Ovary (tissue), 9 donors: ENCODE data around the gene GSG1L. TPM values are rescaled to one million over a fixed set of nuclear protein-coding genes. Genes with fewer than 3 reads are reported as not detected.

Source experiments
- DNase-seq, 5 donors: peaks; one replicate each; pipeline ENCODE4 v3.0.0-alpha.2; 2019 to 2020
- H3K27ac ChIP-seq, 2 donors: fragments of 200-600 bp; one replicate each; pipeline versions ENCODE4 v1.5.1 to v1.8.0; 2019 to 2022
- H3K27me3 ChIP-seq: fragments of 200-600 bp; one replicate; pipeline ENCODE4 v1.8.0; 2022
- H3K36me3 ChIP-seq: fragments of 200-600 bp; sonication (generic); one replicate; pipeline ENCODE4 v1.5.1; 2019
- H3K4me1 ChIP-seq: one replicate; pipeline ENCODE4 v1.8.1; 2013; ENCODE audit warnings: mild to moderate bottlenecking, moderate library complexity; ENCODE audit not compliant: insufficient read depth
- H3K4me3 ChIP-seq: fragments of 200-600 bp; sonication (generic); one replicate; pipeline ENCODE4 v1.5.1; 2017
- H3K9me3 ChIP-seq, 2 donors: fragments of 200-600 bp in 1 of 2; sonication (generic) in 1 of 2; one replicate each; pipeline versions ENCODE4 v1.5.1 to v1.8.1; 2013 to 2019; ENCODE audit warnings: mild to moderate bottlenecking in 1 of 2, moderate library complexity in 1 of 2
- CTCF ChIP-seq, 3 donors: fragments of 450-650 bp in 2 of 3; fragments of 200-600 bp in 1 of 3; IDR thresholded peaks; one replicate each; pipeline versions ENCODE4 v1.5.1 to v1.8.0; 2016 to 2022; ENCODE audit warnings: antibody characterized with exemption in 3 of 3, mild to moderate bottlenecking in 1 of 3
- EP300 ChIP-seq: sonication (generic); formaldehyde crosslinking; IDR thresholded peaks from one replicate; pipeline ENCODE4 v1.6.1; 2017; ENCODE audit warnings: antibody characterized with exemption
- POLR2A ChIP-seq: fragments of 450-650 bp; IDR thresholded peaks from one replicate; pipeline ENCODE4 v1.6.1; 2017; ENCODE audit warnings: antibody characterized with exemption, mild to moderate bottlenecking, moderate library complexity
- WGBS, 3 donors: extraction: QIAGEN DNeasy Blood & Tissue Kit in 1 of 3; methylation state at CpG; one replicate each; pipeline versions ENCODE4 v1.1.5 to v1.1.7; 2013 to 2017; 5-methylcytosine and 5-hydroxymethylcytosine counted together
- intact Hi-C, 4 donors: fragments of 100-400 bp; cut with DNase I; formaldehyde crosslinking; loops; one replicate each; pipeline versions ENCODE4 v1.11.0 to v1.15.1; 2022 to 2023
- polyA plus RNA-seq, 2 donors: library from polyadenylated mRNA; stranded (reverse); fragments of 200-250 nt in 1 of 2; fragments of 350-450 nt in 1 of 2; fragmentation: Illumina TruSeq in 1 of 2; extraction: RNeasy Lipid Tissue Mini Kit (QIAGEN cat#74804) in 1 of 2; gene quantifications; one replicate each; pipeline ENCODE4 v1.2.3, GENCODE V29; 2013 to 2014
- total RNA-seq, 7 donors: library from RNA; depleted of rRNA in 2 of 7; stranded (reverse); fragments of >200 nt in 2 of 7; fragmentation: NEBNext Ultra II Directional in 3 of 7; extraction: Animal tissue kit (Norgen Biotek cat#: 25700) in 3 of 7; gene quantifications; one replicate each; pipeline versions ENCODE4 v1.1.0 to v1.2.4, GENCODE V29; 2016 to 2023
- donor health status: DM: no; HTN: no; CAD: no; lungs with moderate emphysema.
- donor health status: DM: no; HTN: no; CAD: no.
- donor health status: Bipolar disorder and iron deficiency.
- donor health status: DM: yes; HTN: yes; CAD: no.
- donor health status: DM: no; HTN: no; CAD: no.
- donor health status: DM: yes; HTN: yes; CAD: no.

GSG1L gene
- total and polyA plus RNA-seq, 9 donors: 0.30 to 1.1 (median 0.46) TPM; not detected in 4

GRCh38 chr16:27769561-27770255 lies 293.8 kb downstream of the GSG1L start:
- TF ChIP-seq POLR2A: no peak
- TF ChIP-seq CTCF (IDR thresholded peaks at IDR 0.05): no peak
- no peak for TF ChIP-seq EP300
- H3K4me3 ChIP-seq: no peak overlapping the region
- WGBS, 3 donors: 82 to 88% (median 83%) methylated on average over 27 of the region's 27 CpGs
- no peak overlapping the region for H3K27ac ChIP-seq
- no peaks in the 10 kb centered on the region for H3K9me3 ChIP-seq
- H3K36me3 ChIP-seq: no peaks in the 10 kb centered on the region
- H3K4me1 ChIP-seq: no peaks in the 10 kb centered on the region
- intact Hi-C loops: loop anchor here in 2 of 4 donors (10.0 kb wide), 2 partner anchors 55 to 65 kb away; no protein-coding TSS in a partner anchor
- no peaks in the 10 kb centered on the region for H3K27me3 ChIP-seq
- DNase-seq: no peak

GRCh38 chr16:27768651-27769272 lies 294.8 kb downstream of the GSG1L start:
- H3K9me3 ChIP-seq: no peaks in the 10 kb centered on the region
- H3K36me3 ChIP-seq: no peaks in the 10 kb centered on the region
- TF ChIP-seq POLR2A (no peak), EP300 (no peak), CTCF (IDR thresholded peaks at IDR 0.05) (no peak)
- intact Hi-C loops: loop anchor here in 1 of 4 donors (10.0 kb wide), 1 partner anchor 64 kb away; no protein-coding TSS in a partner anchor
- no peak overlapping the region for H3K4me3 ChIP-seq
- WGBS, 3 donors: 83 to 85% (median 85%) methylated on average over 8 of the region's 8 CpGs
- H3K27ac ChIP-seq: no peak overlapping the region
- H3K27me3 ChIP-seq: no peaks in the 10 kb centered on the region
- no peaks in the 10 kb centered on the region for H3K4me1 ChIP-seq
- DNase-seq: no peak

- WGBS, 3 donors: 88 to 95% (median 92%) methylated on average over 5 of the region's 5 CpGs
- Histone ChIP-seq H3K27me3 (no peaks in the 10 kb centered on the region), H3K4me1 (no peaks in the 10 kb centered on the region), H3K4me3 (no peak overlapping the region), H3K9me3 (no peaks in the 10 kb centered on the region), H3K36me3 (no peaks in the 10 kb centered on the region), H3K27ac (no peak overlapping the region)
- TF ChIP-seq EP300 (no peak), CTCF (IDR thresholded peaks at IDR 0.05) (no peak), POLR2A (no peak)
- intact Hi-C loops: loop anchor here in 1 of 4 donors (10.0 kb wide), 1 partner anchor 63 kb away; no protein-coding TSS in a partner anchor
- no peak for DNase-seq
These were observed 295.4 kb downstream of the GSG1L start for GRCh38 chr16:27767971-27768591.

DNA sequence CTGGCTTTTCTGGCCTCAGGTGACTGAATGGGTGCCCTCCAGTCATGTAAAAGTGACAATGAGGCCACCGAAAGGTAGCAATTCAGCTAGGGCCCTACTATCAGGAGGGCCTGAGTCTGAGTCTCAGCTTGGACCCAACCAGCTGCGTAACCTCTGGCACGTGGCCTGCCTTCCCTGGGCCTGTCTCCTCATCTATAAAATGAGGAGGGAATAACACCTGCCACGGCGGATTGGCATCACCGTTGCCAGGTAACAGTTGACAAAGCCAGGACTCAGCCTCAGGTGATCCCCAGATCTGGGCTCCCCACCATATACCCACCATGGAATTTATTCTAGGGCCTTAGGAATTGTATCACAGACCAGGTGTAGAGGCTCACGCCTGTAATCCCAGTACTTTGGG lies 296.4 kb downstream of the GSG1L start:
- DNase-seq: no peak
- Histone ChIP-seq H3K27ac (no peak overlapping the region), H3K4me1 (no peaks in the 10 kb centered on the region), H3K27me3 (no peaks in the 10 kb centered on the region), H3K9me3 (no peaks in the 10 kb centered on the region), H3K4me3 (no peak overlapping the region), H3K36me3 (no peaks in the 10 kb centered on the region)
- TF ChIP-seq CTCF (IDR thresholded peaks at IDR 0.05): no peak
- no peak for TF ChIP-seq EP300
- TF ChIP-seq POLR2A: no peak
- intact Hi-C loops: loop anchor here in 1 of 4 donors (10.0 kb wide), 1 partner anchor 62 kb away; no protein-coding TSS in a partner anchor
- WGBS, 3 donors: 96 to 99% (median 97%) methylated on average over 7 of the region's 7 CpGs
